ENCODE measurements around the gene CAVIN4. TPM values are rescaled to one million over a fixed set of nuclear protein-coding genes. Genes with fewer than 3 reads are reported as not detected.

CAVIN4 gene
- total and polyA plus RNA-seq, 3 donors from 2014 or later, result 2.7 to 3.7 (median 3.5) TPM

DNA sequence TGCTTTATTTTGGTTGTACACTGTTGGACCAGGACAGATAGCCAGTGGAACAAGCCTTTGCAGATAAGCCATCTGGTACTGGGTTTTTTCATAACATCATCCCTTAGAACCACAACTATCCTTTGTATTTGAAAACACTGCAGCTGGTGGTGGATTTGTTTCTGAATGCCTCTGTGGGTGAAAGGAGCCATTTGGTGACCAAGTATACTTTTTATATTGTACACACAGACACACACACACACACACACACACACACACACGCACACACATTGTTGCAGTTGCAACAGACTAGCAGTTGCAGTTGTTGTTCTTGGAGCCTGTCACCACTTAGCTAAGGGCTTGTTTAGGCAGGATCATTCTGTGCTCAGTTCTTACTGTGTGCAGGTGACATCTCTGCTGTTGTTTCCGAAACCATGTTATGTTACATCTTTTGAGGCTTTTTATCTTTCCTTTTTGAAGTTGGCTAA lies 22.9 kb upstream of the CAVIN4 start:
- no peak overlapping the region for H3K27ac ChIP-seq
- H3K4me1 ChIP-seq, result no peaks in the 10 kb centered on the region
- TF ChIP-seq POLR2A (IDR thresholded peaks at IDR 0.05), result no peak
- TF ChIP-seq, protein P1, sequence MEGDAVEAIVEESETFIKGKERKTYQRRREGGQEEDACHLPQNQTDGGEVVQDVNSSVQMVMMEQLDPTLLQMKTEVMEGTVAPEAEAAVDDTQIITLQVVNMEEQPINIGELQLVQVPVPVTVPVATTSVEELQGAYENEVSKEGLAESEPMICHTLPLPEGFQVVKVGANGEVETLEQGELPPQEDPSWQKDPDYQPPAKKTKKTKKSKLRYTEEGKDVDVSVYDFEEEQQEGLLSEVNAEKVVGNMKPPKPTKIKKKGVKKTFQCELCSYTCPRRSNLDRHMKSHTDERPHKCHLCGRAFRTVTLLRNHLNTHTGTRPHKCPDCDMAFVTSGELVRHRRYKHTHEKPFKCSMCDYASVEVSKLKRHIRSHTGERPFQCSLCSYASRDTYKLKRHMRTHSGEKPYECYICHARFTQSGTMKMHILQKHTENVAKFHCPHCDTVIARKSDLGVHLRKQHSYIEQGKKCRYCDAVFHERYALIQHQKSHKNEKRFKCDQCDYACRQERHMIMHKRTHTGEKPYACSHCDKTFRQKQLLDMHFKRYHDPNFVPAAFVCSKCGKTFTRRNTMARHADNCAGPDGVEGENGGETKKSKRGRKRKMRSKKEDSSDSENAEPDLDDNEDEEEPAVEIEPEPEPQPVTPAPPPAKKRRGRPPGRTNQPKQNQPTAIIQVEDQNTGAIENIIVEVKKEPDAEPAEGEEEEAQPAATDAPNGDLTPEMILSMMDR (IDR thresholded peaks at IDR 0.05), result no peak
- DNase-seq, result no peak
- H3K36me3 ChIP-seq (ENCODE audit: low read depth, missing control alignments), result no peaks in the 10 kb centered on the region
- H3K9me3 ChIP-seq, result no peaks in the 10 kb centered on the region
- no peaks in the 10 kb centered on the region for H3K27me3 ChIP-seq
- intact Hi-C loops (cut with DNase I; ENCODE audit: low total_unique reads), result no loop called here
- WGBS, 2 donors, result 58 to 78% methylated on average over 2 of the region's 2 CpGs
- H3K4me3 ChIP-seq, result no peak overlapping the region

- Histone ChIP-seq H3K27me3 (no peaks in the 10 kb centered on the region), H3K36me3 (ENCODE audit: low read depth, missing control alignments) (no peaks in the 10 kb centered on the region), H3K4me3 (no peak overlapping the region), H3K27ac (no peak overlapping the region), H3K9me3 (no peaks in the 10 kb centered on the region), H3K4me1 (no peaks in the 10 kb centered on the region)
- WGBS, 2 donors, result 77 to 92% methylated on average over 1 of the region's 1 CpG
- TF ChIP-seq, protein P1 (IDR thresholded peaks at IDR 0.05), result no peak
- no peak for TF ChIP-seq POLR2A (IDR thresholded peaks at IDR 0.05)
- DNase-seq, result no peak
- intact Hi-C loops (cut with DNase I; ENCODE audit: low total_unique reads), result no loop called here
Measured at GRCh38 chr9:100555471-100555870, 22.4 kb upstream of the CAVIN4 start.

- TF ChIP-seq, protein P1 (IDR thresholded peaks at IDR 0.05), result no peak
- no peak for TF ChIP-seq POLR2A (IDR thresholded peaks at IDR 0.05)
- WGBS, 2 donors, result 93 to 96% methylated on average over 3 of the region's 3 CpGs
- Histone ChIP-seq H3K27me3 (no peaks in the 10 kb centered on the region), H3K27ac (no peak overlapping the region), H3K9me3 (no peaks in the 10 kb centered on the region), H3K36me3 (ENCODE audit: low read depth, missing control alignments) (no peaks in the 10 kb centered on the region), H3K4me3 (no peak overlapping the region), H3K4me1 (no peaks in the 10 kb centered on the region)
- intact Hi-C loops (cut with DNase I; ENCODE audit: low total_unique reads), result no loop called here
- no peak for DNase-seq
Measured at GRCh38 chr9:100557053-100557452, 20.8 kb upstream of the CAVIN4 start.

DNA sequence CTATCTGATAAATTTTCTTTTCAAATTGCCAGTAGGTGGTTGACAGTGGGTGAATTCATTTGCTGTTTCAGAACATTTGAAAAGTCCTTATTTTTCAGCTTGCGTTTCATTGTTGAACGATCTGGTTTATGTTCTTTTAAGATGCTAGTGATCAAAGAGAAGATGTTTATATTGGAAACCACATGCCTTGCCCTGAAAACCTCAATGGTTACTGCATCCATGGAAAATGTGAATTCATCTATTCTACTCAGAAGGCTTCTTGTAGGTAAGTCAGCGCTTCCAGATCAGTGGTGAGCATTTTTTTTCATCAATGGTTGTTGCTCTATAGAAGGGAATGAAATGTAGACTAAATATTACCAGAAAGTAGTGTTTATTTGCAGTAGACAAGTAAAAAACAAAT lies 16.6 kb upstream of the CAVIN4 start:
- Histone ChIP-seq H3K27ac (no peak overlapping the region), H3K36me3 (ENCODE audit: low read depth, missing control alignments) (no peaks in the 10 kb centered on the region), H3K9me3 (no peaks in the 10 kb centered on the region), H3K4me3 (no peak overlapping the region), H3K4me1 (no peaks in the 10 kb centered on the region), H3K27me3 (no peaks in the 10 kb centered on the region)
- intact Hi-C loops (cut with DNase I; ENCODE audit: low total_unique reads), result no loop called here
- no peak for DNase-seq
- TF ChIP-seq, protein P1 (IDR thresholded peaks at IDR 0.05), result no peak
- TF ChIP-seq POLR2A (IDR thresholded peaks at IDR 0.05), result no peak
- 88 to 90% methylated on average over 3 of the region's 3 CpGs for WGBS, 2 donors

DNA sequence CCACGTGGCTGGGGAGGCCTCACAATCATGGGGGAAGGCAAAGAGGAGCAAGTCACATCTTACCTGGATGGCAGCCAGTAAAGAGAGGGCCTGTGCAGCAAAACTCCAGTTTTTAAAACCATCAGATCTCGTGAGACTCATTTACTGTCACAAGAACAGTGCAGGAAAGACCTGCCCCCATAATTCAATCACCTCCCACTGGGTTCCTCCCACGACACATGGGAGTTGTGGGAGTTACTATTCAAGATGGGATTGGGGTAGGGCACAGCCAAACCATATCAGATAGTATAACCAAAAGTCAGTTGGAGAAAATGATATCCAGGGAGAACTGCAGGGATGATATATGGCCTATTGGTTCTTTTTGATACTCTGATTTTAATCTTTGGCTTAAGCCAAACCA lies 10.0 kb upstream of the CAVIN4 start:
- intact Hi-C loops (cut with DNase I; ENCODE audit: low total_unique reads), result no loop called here
- Histone ChIP-seq H3K36me3 (ENCODE audit: low read depth, missing control alignments) (no peaks in the 10 kb centered on the region), H3K9me3 (no peaks in the 10 kb centered on the region), H3K27ac (no peak overlapping the region), H3K4me1 (no peaks in the 10 kb centered on the region), H3K27me3 (no peaks in the 10 kb centered on the region), H3K4me3 (no peak overlapping the region)
- 67 to 78% methylated on average over 3 of the region's 3 CpGs for WGBS, 2 donors
- no peak for TF ChIP-seq POLR2A (IDR thresholded peaks at IDR 0.05)
- TF ChIP-seq, protein P1 (IDR thresholded peaks at IDR 0.05), result no peak
- no peak for DNase-seq
